Measurements from ENCODE around the gene SORBS2. TPM values are rescaled to one million over a fixed set of nuclear protein-coding genes. Genes with fewer than 3 reads are reported as not detected.

The SORBS2 gene
- total and polyA plus RNA-seq, 12 donors: 175 to 3,169 (median 1,523) TPM

- H3K27ac ChIP-seq: peak overlapping the region in 5 of 10 donors; percentile 18 to 57 (median 42)
These were observed 76.1 kb downstream of the SORBS2 start for GRCh38 chr4:185735866-185736400.

DNA sequence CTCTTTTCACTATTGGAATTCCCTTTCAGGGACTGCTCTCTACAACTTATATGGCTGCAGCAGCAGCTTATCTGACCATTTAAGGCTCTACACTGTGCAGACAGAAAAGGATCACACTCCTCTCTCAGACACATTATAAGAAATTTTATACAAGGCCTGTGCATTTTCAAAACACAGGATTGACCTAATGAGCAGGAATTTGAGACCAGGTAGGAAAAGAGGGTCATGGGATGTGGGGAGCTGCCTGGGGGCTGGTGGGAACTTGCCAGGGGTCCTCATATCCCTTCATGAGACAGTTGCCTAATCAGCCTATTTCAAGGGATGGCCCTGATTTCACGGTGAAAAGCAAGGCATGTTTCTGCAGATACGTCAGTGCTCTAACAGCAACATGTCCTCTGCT lies 77.1 kb downstream of the SORBS2 start:
- H3K27ac ChIP-seq: peak overlapping the region in 6 of 10 donors; percentile 12 to 66 (median 40)
- H3K27me3 ChIP-seq: no peaks in the 10 kb centered on the region
- intact Hi-C loops (cut with DNase I): loop anchor here in 1 of 10 donors (5.0 kb wide), 1 partner anchor 78 kb away; no protein-coding TSS in a partner anchor
- ATAC-seq (no peak), DNase-seq (no peak)
- peaks cover 8 to 91% (median 72%) of the 10 kb centered on the region in 9 donors for H3K4me1 ChIP-seq
- TF ChIP-seq CTCF (IDR thresholded peaks at IDR 0.05): no peak
- no peaks in the 10 kb centered on the region for H3K9me3 ChIP-seq
- H3K36me3 ChIP-seq: peaks cover 0 to 28% (median 4%) of the 10 kb centered on the region in 9 donors
- H3K4me3 ChIP-seq: no peak overlapping the region
- WGBS, 2 donors: 40 to 58% methylated on average over 2 of the region's 2 CpGs

More at GRCh38 chr4:185735866-185736400, 76.1 kb downstream of the SORBS2 start:
- H3K36me3 ChIP-seq: peaks cover 0 to 24% (median 4%) of the 10 kb centered on the region in 9 donors
- no peak for DNase-seq
- H3K4me3 ChIP-seq: no peak overlapping the region
- WGBS, 2 donors: 42 to 63% methylated on average over 4 of the region's 4 CpGs
- ATAC-seq: peak in 1 of 8 donors; percentile 24
- no peaks in the 10 kb centered on the region for H3K9me3 ChIP-seq
- intact Hi-C loops (cut with DNase I): loop anchor here in 1 of 10 donors (5.0 kb wide), 1 partner anchor 79 kb away; no protein-coding TSS in a partner anchor
- H3K27me3 ChIP-seq: no peaks in the 10 kb centered on the region
- no peak for TF ChIP-seq CTCF (IDR thresholded peaks at IDR 0.05)
- H3K4me1 ChIP-seq: peaks cover 8 to 90% (median 66%) of the 10 kb centered on the region in 9 donors

DNA sequence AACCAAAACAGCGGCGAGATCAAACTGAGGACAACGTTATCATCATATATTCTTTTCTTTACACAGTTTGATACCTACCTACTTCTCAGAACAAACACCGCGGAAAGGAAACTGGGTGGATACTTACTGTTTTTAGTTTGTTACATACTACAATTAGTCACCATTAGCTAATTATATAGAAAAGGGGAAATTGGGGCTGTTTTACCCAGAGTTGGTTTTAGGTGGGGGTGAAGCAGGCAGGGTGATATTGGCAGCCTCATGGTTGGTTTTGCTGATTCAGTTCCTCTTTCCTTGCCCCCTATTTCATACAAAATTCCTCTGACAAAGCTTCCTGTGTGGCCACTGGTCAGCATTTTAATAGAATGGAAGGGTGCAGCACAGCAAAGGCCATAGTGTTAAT lies 77.8 kb downstream of the SORBS2 start:
- ATAC-seq (no peak), DNase-seq (no peak)
- H3K4me3 ChIP-seq: no peak overlapping the region
- no peaks in the 10 kb centered on the region for H3K9me3 ChIP-seq
- H3K36me3 ChIP-seq: peaks cover 0 to 28% (median 4%) of the 10 kb centered on the region in 9 donors
- no peak for TF ChIP-seq CTCF (IDR thresholded peaks at IDR 0.05)
- H3K27me3 ChIP-seq: no peaks in the 10 kb centered on the region
- peaks cover 8 to 91% (median 74%) of the 10 kb centered on the region in 9 donors for H3K4me1 ChIP-seq
- 82 to 88% methylated on average over 5 of the region's 5 CpGs for WGBS, 2 donors
- intact Hi-C loops (cut with DNase I): no loop called here
- peak overlapping the region in 4 of 10 donors; percentile 12 to 66 (median 49) for H3K27ac ChIP-seq

DNA sequence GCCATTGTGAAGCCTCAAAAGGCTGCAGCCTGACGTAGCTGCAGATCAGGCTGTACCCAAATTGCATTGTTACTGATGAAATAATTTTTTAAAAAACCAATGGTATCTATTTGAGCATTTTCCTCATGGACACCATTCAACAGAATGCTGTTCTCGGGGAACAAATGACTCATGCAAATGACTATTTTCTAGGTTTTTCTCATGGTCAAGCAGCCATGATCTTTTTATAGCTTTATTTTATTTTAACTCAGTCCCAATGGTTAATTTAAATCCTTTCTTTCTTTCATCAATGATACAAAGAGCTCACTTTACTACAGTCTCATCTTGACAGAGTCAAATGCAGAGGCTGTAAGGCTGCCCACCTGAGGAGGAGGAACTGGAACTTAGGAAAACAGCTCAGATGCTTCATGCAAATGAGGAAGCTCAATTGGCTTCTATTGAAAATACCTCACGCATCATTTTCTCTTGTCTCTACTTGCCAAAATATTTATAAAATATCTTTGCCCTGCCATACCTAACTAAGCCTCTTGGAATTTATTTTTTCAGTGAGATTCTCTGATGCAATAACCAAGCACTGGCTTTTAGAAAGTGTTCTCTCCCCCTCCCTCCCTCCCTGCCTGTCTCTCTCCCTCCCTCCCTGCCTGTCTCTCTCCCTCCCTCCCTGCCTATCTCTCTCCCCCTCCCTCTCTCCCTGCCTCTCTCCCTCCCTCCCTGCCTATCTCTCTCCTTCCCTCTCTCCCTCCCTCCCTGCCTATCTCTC lies 81.0 kb downstream of the SORBS2 start:
- H3K27ac ChIP-seq: peak overlapping the region in 6 of 10 donors; percentile 21 to 61 (median 40)
- WGBS, 2 donors: 54 to 57% methylated on average over 3 of the region's 3 CpGs
- no peaks in the 10 kb centered on the region for H3K9me3 ChIP-seq
- peak in 1 of 9 donors; percentile 7 for TF ChIP-seq CTCF (IDR thresholded peaks at IDR 0.05)
- H3K4me3 ChIP-seq: no peak overlapping the region
- DNase-seq (no peak), ATAC-seq (peak in 6 of 8 donors; percentile 34 to 67 (median 50))
- H3K4me1 ChIP-seq: peaks cover 4 to 92% (median 58%) of the 10 kb centered on the region in 9 donors
- no peaks in the 10 kb centered on the region for H3K27me3 ChIP-seq
- peaks cover 0 to 34% (median 4%) of the 10 kb centered on the region in 9 donors for H3K36me3 ChIP-seq
- intact Hi-C loops (cut with DNase I): no loop called here

Measured in heart right ventricle (tissue), 16 donors.